ENCODE results near the gene IRF1.
A peak's percentile ranks its signal among the peaks of the same experiment; 100 is the strongest.
"Not testable (repeated sequence)": the region's sequence is repeated elsewhere in the genome, so short reads cannot be mapped to it uniquely, and the experiment has no call there.

Gene IRF1

GRCh38 chr5:132490484-132491367 is at the start of gene IRF1:
Gene IRF1 (minus strand): TSS chr5:132490773. CDS start chr5:132489478, 1,295 bp downstream.
- peak; percentile 96 for DNase-seq (ENCODE audit: low read depth)

GRCh38 chr5:132540149-132540548 is 49.6 kb upstream of the IRF1 start:
- DNase-seq (ENCODE audit: low read depth) = no peak

GRCh38 chr5:132539716-132540115 is 49.1 kb upstream of the IRF1 start:
- DNase-seq (ENCODE audit: low read depth) = no peak

GRCh38 chr5:132530946-132531345 is 40.4 kb upstream of the IRF1 start:
- DNase-seq (ENCODE audit: low read depth) = no peak

GRCh38 chr5:132528866-132529634 is 38.5 kb upstream of the IRF1 start:
- no peak for DNase-seq (ENCODE audit: low read depth)

- no peak for DNase-seq (ENCODE audit: low read depth)
Observed at GRCh38 chr5:132528021-132528420, 37.4 kb upstream of the IRF1 start.

GRCh38 chr5:132526974-132527564 is 36.5 kb upstream of the IRF1 start:
- no peak for DNase-seq (ENCODE audit: low read depth)

- no peak for DNase-seq (ENCODE audit: low read depth)
Observed at GRCh38 chr5:132526290-132526973, 35.9 kb upstream of the IRF1 start.

GRCh38 chr5:132525299-132525724 is 34.7 kb upstream of the IRF1 start:
- DNase-seq (ENCODE audit: low read depth) = no peak

- not testable (repeated sequence) for DNase-seq (ENCODE audit: low read depth)
Observed at GRCh38 chr5:132524877-132525276, 34.3 kb upstream of the IRF1 start.

- DNase-seq (ENCODE audit: low read depth) = not testable (repeated sequence)
Observed at GRCh38 chr5:132522067-132522466, 31.5 kb upstream of the IRF1 start.

- DNase-seq (ENCODE audit: low read depth) = not testable (repeated sequence)
Observed at GRCh38 chr5:132513618-132514336, 23.2 kb upstream of the IRF1 start.

GRCh38 chr5:132510076-132510475 is 19.5 kb upstream of the IRF1 start:
- no peak for DNase-seq (ENCODE audit: low read depth)

- no peak for DNase-seq (ENCODE audit: low read depth)
Observed at GRCh38 chr5:132506094-132506692, 15.6 kb upstream of the IRF1 start.

GRCh38 chr5:132505641-132506040 is 15.1 kb upstream of the IRF1 start:
- no peak for DNase-seq (ENCODE audit: low read depth)

- DNase-seq (ENCODE audit: low read depth) = no peak
Observed at GRCh38 chr5:132504746-132505145, 14.2 kb upstream of the IRF1 start.

- no peak for DNase-seq (ENCODE audit: low read depth)
Observed at GRCh38 chr5:132503244-132503643, 12.7 kb upstream of the IRF1 start.

GRCh38 chr5:132501961-132502931 is 11.7 kb upstream of the IRF1 start:
- no peak for DNase-seq (ENCODE audit: low read depth)

GRCh38 chr5:132501629-132501956 is 11.0 kb upstream of the IRF1 start:
- no peak for DNase-seq (ENCODE audit: low read depth)
